Pulmonary artery endothelial cell (primary cell): ENCODE results near the gene E2F6. TPM values are rescaled to one million over a fixed set of nuclear protein-coding genes. Genes with fewer than 3 reads are reported as not detected.

Experiments used
- DNase-seq: peaks from one replicate; pipeline ENCODE4 v3.0.0-alpha.2; 2011; ENCODE audit warnings: low read depth, low spot score
- total RNA-seq: library from RNA; depleted of rRNA; stranded (reverse); fragments of >200 nt; gene quantifications from 2 replicates; pipeline ENCODE4 v1.2.3, GENCODE V29; 2014

Gene E2F6
- total RNA-seq, 1 donor from 2014 or later: 12.0 TPM

DNA sequence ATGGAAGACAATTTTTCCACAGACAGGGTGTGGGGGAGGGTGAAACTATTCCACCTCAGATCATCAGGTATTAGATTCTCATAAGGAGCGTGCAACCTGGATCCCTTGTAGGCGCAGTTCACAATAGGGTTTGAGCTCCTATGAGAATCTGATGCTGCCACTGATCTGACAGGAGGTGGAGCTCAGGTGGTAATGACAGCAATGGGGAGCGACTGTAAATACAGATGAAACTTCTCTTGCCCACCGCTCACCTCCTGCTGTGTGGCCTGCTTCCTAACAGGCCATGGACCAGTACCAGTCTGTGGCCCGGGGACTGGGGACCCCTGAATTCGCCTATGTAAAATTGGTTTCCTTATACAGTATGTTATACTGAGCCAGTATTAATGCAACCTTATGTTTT lies 27.3 kb upstream of the E2F6 start:
- DNase-seq: no peak

DNA sequence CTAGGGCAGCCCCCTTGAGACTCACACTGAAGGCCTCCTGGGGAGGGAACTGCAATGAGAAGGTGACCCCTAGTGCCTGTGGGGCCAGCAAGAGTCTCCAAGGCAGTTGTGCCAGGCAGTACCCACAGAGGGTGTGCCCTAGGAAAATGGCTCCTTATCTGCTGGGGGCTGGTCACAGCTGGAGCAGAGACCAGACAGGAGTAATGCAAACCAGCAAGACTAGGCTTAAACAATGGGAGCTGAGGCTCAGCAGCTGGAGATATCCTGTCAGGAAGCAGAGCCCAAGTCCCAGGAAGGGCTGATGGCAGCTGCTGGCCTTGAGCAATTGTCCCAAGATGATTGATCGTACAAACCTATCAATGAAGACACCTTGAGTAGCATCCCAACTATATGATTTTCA lies 26.8 kb upstream of the E2F6 start:
- DNase-seq: no peak

DNA sequence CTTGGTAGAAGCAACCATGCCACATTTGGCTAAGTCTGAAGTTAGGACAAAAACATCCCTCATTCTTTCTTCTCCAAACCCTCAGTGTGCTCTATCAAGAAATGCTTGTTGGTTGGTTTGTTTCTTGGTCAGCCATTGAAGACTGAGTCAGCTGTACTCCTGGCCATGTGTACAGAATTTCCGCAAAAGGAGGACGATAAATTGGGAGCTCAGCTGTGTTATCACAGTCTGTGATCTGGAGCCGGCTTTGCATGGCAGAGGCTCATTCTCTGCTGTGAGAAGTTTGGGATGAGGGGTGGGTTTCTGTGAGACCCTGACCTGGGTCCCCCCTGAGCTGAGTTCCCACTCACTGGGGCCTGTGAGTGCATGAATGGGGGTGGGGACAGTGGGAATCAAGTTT lies 26.3 kb upstream of the E2F6 start:
- DNase-seq: no peak

- DNase-seq: no peak
These were observed 25.5 kb upstream of the E2F6 start for GRCh38 chr2:11491348-11491933.

- no peak for DNase-seq
These were observed 24.2 kb upstream of the E2F6 start for GRCh38 chr2:11490194-11490593.

DNA sequence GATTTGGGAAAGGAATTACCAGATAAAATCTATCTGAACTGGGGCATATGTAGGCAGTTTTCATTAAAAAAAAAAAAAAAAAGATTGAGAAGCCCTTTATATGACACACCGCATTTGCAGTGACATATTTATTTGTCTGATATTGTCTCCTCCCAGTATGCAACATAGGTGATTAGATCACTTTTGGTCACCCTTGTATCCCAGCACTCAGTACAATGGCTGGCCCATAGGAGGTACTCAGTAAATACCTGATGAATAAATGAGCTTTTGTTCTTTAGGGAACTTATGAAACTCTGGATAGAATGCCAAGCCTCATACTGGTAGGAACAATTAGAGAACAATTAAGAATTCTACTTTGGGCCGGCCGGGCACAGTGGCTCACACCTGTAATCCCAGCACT lies 22.8 kb upstream of the E2F6 start:
- no peak for DNase-seq

GRCh38 chr2:11483806-11484617 lies 18.1 kb upstream of the E2F6 start:
- DNase-seq: no peak

DNA sequence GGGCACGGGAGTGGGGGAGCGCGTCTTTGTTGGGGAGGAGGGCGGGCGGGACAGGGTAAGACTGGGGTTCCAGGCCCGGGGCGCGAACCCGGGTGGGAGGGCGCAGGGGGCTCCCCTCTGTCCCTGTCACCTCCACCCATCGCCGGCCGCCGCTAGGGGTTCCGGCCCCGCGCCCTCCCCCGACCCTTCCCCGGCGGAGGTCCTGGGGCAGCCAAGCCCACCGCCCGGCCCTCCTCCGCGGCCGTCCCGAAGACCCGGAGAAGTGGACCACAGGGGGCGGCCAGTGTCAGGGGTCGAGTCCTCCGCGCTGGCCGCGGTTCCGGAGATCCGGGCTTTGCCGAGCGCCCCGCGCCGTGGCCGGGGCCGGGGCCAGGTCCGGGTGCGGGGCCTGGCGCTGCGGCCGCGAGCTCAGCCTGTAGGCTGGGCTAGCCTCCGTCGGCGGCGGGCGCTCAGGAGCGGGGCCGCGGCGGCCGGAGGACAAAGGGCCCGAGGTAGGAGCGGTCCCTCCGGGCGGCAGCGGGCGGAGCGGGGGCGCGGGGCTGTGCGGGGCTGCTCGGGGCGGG lies 16.6 kb upstream of the E2F6 start:
- no peak for DNase-seq

- DNase-seq: no peak
These were observed 16.0 kb upstream of the E2F6 start for GRCh38 chr2:11481789-11482472.

- DNase-seq: no peak
These were observed 15.4 kb upstream of the E2F6 start for GRCh38 chr2:11481426-11481788.

GRCh38 chr2:11480859-11481258 lies 14.9 kb upstream of the E2F6 start:
- no peak for DNase-seq

DNA sequence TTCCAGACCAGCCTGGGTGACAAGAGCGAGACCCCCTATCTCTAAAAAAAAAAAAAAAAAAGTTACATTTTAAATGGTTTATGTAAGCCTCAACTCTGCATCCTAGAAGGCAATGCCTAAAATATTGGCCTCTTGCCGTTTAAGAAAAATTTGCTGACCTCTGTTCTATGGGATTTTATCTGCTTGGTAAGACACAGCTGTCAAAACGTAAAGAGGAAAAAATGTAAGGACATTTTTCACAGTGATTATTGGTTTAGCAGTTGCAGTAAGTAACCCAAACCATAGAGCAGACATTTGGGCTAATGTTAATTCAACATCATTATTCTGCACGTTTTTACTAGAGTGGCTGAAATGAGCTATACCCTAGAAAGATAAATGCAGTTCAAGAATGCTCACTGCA lies 14.4 kb upstream of the E2F6 start:
- DNase-seq: no peak

DNA sequence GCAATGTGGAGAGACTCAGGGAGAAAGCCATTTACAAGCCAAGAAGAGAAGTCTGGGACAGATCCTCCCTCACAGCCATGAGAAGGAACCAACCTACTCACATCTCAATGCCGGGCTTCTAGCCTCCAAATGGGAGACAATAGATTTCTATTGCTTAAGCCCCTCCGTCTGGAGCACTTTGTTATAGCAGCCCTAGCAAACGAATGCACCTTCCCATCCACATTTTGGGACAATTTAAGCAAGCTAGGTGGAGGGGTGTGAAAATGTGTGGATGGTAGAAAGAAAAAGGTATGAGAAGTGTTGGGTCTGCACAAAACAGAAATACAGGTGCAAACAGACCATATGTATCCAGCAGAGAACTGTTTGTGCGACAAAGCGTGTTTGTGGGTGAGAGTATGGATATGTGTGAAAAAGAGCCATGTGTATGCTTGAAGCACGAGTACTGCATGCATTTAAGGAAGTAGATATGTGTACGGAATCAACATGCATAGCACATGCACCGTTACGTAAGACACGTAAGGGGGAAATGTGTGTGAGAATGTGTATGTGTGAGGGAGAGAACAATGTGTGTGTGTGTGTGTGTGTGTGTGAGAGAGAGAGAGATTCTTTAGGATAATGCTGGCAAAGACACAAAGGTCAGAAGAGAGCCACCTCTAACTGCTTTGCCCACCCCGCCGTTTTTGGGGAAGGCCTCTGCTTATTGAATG lies 13.1 kb upstream of the E2F6 start:
- DNase-seq: no peak

DNA sequence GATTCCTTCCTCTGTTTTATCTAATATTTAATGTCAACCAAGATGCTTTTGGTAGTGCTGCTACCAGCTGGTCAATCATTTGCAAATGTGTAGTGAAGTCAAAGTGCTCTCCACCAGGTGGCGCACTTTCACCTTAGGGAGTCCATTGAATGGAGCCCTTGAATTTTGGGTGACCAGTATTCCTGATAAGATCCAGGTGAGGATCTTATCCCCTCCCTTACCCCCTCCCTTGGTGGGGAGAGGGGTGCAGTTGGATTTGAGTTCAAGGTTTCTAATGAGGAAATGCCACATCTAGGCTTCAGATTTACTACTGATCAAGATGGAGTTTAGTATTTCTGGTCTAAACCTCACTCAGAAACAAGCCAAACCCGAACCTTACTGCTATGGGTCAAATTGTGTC lies 12.0 kb upstream of the E2F6 start:
- DNase-seq: peak; percentile 60

- DNase-seq: no peak
These were observed 7.9 kb upstream of the E2F6 start for GRCh38 chr2:11473659-11474433.

DNA sequence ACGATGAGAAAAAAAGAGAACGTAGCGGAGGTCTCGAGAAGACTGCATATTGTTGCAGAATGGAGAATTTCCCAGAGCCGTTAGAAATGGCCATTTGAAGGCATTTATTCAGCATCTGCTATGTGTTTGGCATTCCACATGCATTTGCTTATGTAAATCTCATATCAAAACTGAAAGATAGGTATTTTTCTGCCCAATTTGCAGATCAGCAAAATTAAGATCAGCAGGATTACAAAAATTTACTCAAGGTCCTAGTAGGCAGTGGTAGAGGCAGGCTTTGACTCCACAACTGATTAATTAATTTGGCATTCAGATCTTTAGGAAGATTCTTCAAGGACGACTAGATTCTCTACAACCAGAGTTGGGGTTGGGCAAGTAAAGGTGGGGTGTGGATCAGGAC lies 1.8 kb upstream of the E2F6 start:
- DNase-seq: no peak

GRCh38 chr2:11467129-11467649 lies 1.2 kb upstream of the E2F6 start:
- DNase-seq: no peak

- no peak for DNase-seq
These were observed 557 bp upstream of the E2F6 start for GRCh38 chr2:11466307-11467128.

DNA sequence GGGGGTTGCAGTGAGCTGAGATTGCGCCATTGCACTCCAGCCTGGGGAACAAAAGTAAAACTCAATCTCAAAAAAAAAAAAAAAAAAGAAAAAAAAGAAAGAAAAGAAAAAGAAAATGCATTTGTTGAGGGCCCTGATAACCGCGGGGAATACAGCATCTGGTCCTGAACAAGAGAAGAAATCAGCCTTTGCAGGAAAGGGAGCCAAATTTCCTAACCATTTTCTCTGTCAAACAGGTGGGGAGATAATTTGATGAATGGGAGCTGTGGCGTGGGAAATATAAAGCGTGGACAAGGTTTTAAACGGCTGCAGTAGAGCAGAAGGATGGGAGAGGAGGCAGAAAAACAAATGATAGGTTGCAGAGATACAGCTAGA lies 864 bp downstream of the E2F6 start:
- DNase-seq: no peak

DNA sequence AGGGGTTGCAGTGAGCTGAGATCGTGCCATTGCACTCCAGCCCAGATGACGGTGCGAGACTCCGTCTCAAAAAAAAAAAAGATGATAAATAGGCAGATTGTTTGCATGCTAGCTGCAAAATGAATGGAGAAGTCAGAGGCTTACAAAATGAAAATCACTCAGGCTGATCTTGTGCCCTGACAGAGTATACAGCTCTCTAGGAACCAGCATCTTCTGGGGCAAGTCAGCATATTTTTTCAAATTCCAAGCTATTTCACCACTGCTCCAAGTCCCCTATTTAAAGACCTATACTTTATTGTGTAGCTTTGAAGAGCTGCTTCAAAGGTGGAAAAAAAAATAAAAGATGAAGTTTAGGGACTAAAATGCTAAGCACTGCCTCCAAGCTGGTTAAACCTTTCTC lies 6.1 kb downstream of the E2F6 start:
- DNase-seq: no peak
